Lower leg skin (tissue), 3 donors: ENCODE data around the gene ASIC1.

ENCODE experiments used
- CTCF ChIP-seq, 3 donors: fragments of 450-650 bp; IDR thresholded peaks; one replicate each; pipeline ENCODE4 v1.5.1; 2016; ENCODE audit warnings: antibody characterized with exemption in 3 of 3, mild to moderate bottlenecking in 3 of 3, moderate library complexity in 2 of 3
- POLR2A ChIP-seq, 2 donors: fragments of 450-650 bp; IDR thresholded peaks; one replicate each; pipeline ENCODE4 v1.6.1; 2016 to 2017; ENCODE audit warnings: antibody characterized with exemption in 2 of 2, mild to moderate bottlenecking in 1 of 2, moderate library complexity in 1 of 2

DNA sequence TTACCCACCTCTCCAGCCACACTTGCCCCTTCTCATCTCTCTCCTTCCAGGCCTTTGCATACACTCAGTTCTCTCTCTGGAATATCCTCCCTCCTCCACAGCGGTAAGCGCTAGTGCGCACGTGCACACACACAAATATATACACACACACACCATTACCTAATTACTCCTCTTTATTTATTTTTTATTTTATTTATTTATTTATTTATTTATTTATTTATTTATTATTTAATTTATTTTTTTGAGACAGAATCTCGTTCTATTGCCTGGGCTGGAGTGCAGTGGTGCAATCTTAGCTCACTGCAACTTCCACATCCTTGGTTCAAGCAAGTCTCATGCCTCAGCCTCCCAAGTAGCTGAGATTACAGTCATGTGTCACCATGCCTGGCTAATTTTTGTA, 11.7 kb downstream of the ASIC1 start:
- TF ChIP-seq POLR2A (IDR thresholded peaks at IDR 0.05) (no peak), CTCF (IDR thresholded peaks at IDR 0.05) (no peak)
